Measurements from ENCODE around the gene MYL4.

DNA sequence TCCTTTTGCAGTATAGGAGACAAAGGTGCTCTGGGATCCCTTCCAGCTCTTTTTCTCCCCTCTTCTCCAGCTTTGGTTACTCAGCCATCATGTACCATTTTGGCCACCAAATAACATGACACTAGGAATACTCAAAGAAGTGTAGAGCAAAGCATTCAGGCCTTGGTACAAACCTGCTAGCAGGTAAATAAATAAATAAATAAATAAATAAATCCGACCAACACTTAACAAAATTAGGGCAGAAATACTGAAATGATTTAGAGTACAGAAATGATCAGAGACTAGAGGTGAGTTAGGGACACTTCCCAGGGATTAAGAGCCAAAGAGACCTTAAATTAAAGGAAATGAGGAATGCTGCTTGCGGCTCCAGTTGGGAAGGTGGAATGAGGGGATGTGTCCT is 26.8 kb downstream of the MYL4 start:
- TF ChIP-seq EZH2 (IDR thresholded peaks at IDR 0.05): no peak
- no peak for TF ChIP-seq POLR2AphosphoS5 (IDR thresholded peaks at IDR 0.05; ENCODE audit: borderline replicate concordance, low read depth, low read length)
